ENCODE data around the gene TSHZ2. TPM values are rescaled to one million over a fixed set of nuclear protein-coding genes. Genes with fewer than 3 reads are reported as not detected.

The TSHZ2 gene
- total RNA-seq, 1 donor from 2014 or later, result 30.4 TPM

DNA sequence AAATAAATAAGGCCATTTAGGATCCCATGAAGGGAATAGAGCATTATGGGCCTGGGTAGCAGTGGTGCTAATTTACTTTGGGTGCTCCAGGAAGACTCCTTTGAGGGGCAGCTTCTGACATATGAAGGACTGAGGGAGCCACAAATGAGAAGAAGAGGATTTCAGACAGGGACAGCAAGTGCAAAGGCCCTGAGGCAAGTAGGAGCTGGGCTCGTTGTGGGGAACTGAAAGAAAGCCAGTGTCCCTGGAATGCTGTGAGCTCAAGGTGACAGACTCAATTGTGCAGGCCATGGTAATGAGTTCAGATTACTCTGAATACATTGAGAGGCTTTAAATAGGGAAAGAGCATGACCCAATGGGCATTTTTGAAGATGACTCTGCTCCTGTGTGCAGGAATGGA lies 307.6 kb downstream of the TSHZ2 start:
- no peaks in the 10 kb centered on the region for H3K9me3 ChIP-seq

DNA sequence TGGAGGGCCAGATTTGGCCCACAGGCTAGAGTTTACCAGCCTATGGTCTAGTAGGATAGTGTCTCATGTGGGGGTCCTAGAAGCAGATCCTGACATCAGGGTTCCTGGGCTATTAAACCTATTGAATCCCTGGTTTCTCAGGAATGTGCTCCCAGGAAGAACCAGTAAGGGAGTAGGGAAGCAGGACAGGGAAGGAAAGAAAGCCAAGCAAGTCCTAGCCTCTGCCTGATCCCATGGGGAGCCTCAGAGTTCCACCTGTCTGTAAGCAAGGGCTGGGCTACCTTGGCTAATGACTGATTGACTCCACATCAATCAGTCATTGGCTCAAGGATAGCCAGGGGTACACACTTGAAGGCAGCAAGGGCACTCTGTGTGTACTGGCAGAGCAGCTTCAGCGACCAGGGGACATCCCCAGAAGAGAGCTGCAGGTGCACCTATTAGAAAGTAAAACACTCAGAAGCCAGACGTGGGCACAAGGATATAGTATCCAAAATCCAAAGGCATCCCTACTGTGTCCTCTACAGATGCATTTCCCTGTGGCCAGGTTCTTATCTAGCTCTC lies 309.5 kb downstream of the TSHZ2 start:
- H3K4me1 ChIP-seq, result no peaks in the 10 kb centered on the region
- no peak overlapping the region for H3K4me3 ChIP-seq
- intact Hi-C loops (cut with DNase I), result no loop called here
- H3K9me3 ChIP-seq, result no peaks in the 10 kb centered on the region
- TF ChIP-seq POLR2AphosphoS5 (IDR thresholded peaks at IDR 0.05; ENCODE audit: insufficient read depth in 1 of 2, low read depth in 1 of 2) (no peak), POLR2A (IDR thresholded peaks at IDR 0.05) (no peak)
- TF ChIP-seq, protein P1, sequence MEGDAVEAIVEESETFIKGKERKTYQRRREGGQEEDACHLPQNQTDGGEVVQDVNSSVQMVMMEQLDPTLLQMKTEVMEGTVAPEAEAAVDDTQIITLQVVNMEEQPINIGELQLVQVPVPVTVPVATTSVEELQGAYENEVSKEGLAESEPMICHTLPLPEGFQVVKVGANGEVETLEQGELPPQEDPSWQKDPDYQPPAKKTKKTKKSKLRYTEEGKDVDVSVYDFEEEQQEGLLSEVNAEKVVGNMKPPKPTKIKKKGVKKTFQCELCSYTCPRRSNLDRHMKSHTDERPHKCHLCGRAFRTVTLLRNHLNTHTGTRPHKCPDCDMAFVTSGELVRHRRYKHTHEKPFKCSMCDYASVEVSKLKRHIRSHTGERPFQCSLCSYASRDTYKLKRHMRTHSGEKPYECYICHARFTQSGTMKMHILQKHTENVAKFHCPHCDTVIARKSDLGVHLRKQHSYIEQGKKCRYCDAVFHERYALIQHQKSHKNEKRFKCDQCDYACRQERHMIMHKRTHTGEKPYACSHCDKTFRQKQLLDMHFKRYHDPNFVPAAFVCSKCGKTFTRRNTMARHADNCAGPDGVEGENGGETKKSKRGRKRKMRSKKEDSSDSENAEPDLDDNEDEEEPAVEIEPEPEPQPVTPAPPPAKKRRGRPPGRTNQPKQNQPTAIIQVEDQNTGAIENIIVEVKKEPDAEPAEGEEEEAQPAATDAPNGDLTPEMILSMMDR (IDR thresholded peaks at IDR 0.05), result no peak
- H3K36me3 ChIP-seq, result no peaks in the 10 kb centered on the region
- no peak for DNase-seq (ENCODE audit: extremely low spot score in 2 of 2)
- H3K27ac ChIP-seq, result no peak overlapping the region
- H3K27me3 ChIP-seq, result no peaks in the 10 kb centered on the region

More for the DNA sequence above, 307.6 kb downstream of the TSHZ2 start:
- Histone ChIP-seq H3K27ac (no peak overlapping the region), H3K4me1 (no peaks in the 10 kb centered on the region), H3K4me3 (no peak overlapping the region), H3K27me3 (no peaks in the 10 kb centered on the region), H3K36me3 (no peaks in the 10 kb centered on the region)
- no peak for TF ChIP-seq POLR2AphosphoS5 (IDR thresholded peaks at IDR 0.05; ENCODE audit: insufficient read depth in 1 of 2, low read depth in 1 of 2)
- no peak for TF ChIP-seq POLR2A (IDR thresholded peaks at IDR 0.05)
- TF ChIP-seq, protein P1 (IDR thresholded peaks at IDR 0.05), result no peak
- no peak for DNase-seq (ENCODE audit: extremely low spot score in 2 of 2)
- intact Hi-C loops (cut with DNase I), result no loop called here

- Histone ChIP-seq H3K4me1 (no peaks in the 10 kb centered on the region), H3K4me3 (no peak overlapping the region), H3K9me3 (no peaks in the 10 kb centered on the region), H3K27ac (no peak overlapping the region), H3K36me3 (no peaks in the 10 kb centered on the region), H3K27me3 (no peaks in the 10 kb centered on the region)
- DNase-seq (ENCODE audit: extremely low spot score in 2 of 2), result no peak
- intact Hi-C loops (cut with DNase I), result no loop called here
- no peak for TF ChIP-seq POLR2A (IDR thresholded peaks at IDR 0.05)
- TF ChIP-seq, protein P1 (IDR thresholded peaks at IDR 0.05), result no peak
- no peak for TF ChIP-seq POLR2AphosphoS5 (IDR thresholded peaks at IDR 0.05; ENCODE audit: insufficient read depth in 1 of 2, low read depth in 1 of 2)
Measured at GRCh38 chr20:53282217-53282955, 310.2 kb downstream of the TSHZ2 start.

- intact Hi-C loops (cut with DNase I), result no loop called here
Measured at GRCh38 chr20:53283011-53283410, 310.9 kb downstream of the TSHZ2 start.

More at GRCh38 chr20:53283011-53283410, 310.9 kb downstream of the TSHZ2 start:
- Histone ChIP-seq H3K36me3 (no peaks in the 10 kb centered on the region), H3K4me3 (no peak overlapping the region), H3K9me3 (no peaks in the 10 kb centered on the region), H3K4me1 (no peaks in the 10 kb centered on the region), H3K27ac (no peak overlapping the region), H3K27me3 (no peaks in the 10 kb centered on the region)
- no peak for DNase-seq (ENCODE audit: extremely low spot score in 2 of 2)
- TF ChIP-seq POLR2A (IDR thresholded peaks at IDR 0.05), result no peak
- TF ChIP-seq POLR2AphosphoS5 (IDR thresholded peaks at IDR 0.05; ENCODE audit: insufficient read depth in 1 of 2, low read depth in 1 of 2), result no peak
- TF ChIP-seq, protein P1 (IDR thresholded peaks at IDR 0.05), result no peak

Measured in vagina (tissue), 2 donors.